Activated CD4-positive, alpha-beta T cell treated with anti-CD3 and anti-CD28 coated beads for 1 hour (primary cell): ENCODE measurements around the gene ZNF675.
"Not testable (repeated sequence)": the region's sequence is repeated elsewhere in the genome, so short reads cannot be mapped to it uniquely, and the experiment has no call there.

Experiments used
- DNase-seq: peaks from one replicate; pipeline ENCODE4 v3.0.0-alpha.2; 2020

ZNF675 gene

DNA sequence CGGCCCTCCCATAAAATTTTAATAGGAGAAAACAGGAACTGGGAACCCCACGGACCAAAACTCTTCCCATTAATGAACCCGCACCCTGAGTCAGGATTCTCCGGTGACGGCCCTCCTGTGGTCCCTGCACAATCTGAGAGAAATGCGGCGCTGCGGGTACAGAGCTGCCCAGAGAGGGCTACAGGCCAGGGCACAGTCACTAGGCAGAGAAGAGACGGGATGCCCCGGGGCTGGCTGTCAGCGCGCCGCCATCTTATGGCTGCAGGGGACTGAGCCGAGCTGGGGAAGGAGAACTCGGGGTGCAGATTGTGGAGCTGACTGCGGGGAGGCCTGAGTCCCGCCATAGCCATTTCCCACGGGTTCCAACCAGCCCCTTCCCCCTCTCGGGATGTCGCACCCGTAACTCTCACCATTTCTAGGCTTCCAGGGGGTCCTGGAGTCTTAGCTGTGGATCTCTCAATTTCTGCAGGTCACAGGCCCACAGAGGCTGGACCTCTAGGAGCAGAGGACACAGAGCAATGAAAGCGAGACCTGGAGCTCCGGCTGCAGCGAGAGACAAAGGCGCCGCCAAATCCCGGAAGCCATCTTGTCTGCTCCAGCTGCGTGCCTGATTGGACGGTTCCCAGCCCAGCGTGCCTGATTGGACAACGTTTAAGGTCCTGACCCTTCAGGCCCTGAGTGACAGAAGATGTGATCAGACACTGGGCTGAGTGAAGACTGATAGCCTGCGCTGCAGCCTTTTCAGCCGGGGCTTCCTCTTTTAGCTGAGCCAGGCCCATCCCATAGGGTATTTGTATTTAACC, at the start of gene ZNF675:
Gene ZNF675 (minus strand): TSS at position 592 of the 803 bp plus-strand sequence. CDS start 179 bp downstream, at position 413.
- DNase-seq: peak; percentile 82

DNA sequence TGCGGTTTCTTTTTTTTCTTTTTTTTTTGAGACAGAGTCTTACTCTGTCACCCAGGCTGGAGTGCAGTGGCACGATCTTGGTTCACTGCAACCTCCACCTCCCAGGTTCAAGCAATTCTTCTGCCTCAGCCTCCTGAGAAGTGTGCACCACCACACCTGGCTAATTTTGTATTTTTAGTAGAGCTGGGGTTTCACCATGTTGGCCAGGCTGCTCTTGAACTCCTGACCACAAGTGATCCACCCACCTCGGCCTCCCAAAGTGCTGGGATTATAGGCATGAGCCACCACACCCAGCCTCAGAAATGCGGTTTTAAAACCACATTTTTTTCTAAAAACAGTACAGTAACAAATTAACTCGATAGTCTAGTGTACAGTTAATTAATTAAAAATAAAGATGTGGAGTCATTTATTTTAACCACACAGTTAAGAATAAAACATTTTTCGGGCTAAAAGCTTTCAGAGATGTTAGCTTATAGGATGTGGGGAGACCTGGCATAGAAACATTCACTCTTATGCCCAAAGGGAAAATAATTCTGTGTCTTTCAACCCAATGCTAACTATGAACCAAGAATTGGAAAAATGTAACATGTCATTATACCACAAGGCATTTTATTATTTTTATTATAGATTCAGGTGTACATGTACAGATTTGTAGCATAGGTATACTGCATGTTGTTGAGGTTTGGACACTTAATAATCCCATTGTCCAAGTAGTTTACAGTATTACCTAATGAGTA, 43.9 kb upstream of the ZNF675 start:
- DNase-seq: not testable (repeated sequence)

DNA sequence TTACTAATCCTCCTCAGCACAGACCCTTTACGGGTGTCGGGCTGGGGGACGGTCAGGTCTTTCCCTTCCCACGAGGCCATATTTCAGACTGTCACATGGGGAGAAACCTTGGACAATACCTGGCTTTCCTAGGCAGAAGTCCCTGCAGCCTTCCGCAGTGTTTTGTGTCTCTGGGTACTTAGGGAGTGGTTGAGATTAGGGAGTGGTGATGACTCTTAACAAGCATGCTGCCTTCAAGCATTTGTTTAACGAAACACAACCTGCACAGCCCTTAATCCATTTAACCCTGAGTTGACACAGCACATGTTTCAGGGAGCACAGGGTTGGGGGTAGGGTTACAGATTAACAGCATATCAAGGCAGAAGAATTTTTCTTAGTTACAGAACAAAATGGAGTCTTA, 37.1 kb upstream of the ZNF675 start:
- DNase-seq: not testable (repeated sequence)

DNA sequence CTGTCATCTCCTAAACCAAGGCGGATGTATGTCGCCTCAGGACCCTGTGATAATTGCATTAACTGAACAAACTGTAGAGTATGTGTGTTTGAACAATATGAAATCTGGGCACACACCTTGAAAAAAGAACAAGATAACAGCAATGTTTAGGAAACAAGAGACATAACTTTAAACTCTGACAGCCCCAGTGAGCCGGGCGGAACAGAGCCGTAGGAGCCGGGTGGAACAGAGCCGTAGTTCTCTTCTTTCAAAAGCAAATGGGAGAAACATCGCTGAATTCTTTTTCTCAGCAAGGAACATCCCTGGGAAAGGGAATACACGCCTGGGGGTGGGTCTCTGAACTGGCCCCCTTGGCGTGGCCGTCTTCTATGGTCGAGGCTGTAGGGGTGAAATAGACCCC, 31.8 kb upstream of the ZNF675 start:
- no peak for DNase-seq

DNA sequence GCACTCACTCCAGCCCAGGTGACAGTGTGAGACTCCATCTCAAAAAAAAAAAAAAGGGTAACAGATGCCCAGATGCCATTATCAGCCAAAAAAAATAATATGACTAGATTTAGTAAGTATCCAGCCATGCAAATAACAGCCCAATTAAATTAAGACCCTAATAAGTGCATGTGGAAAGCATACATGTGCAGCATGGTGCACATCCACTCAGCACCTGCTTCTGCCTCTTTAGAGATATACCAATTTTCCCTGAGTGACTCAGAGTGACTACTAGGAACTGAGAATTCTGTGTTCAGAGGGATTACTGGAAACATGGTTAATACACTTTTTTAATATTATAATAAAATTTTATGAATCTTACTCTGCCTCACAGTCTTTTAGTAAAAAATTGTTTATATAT, 29.8 kb upstream of the ZNF675 start:
- no peak for DNase-seq

DNA sequence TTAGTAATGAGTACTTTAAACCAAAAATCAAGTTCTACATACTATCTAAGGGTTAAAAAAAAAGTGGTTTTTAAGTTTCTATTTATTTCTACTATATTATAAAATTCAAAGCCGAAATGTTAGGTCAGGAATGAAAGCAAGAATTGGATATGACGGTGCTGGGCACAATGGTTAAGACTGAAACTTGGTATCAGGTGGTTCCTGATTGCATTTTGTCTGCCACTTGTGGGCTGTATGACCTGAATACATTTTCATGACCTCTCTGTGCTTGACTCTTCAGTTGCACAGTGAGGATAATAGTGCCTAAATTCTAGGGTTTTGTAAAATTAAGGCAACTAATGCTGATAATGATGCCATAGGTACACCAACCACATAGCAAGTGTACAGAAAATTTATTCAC, 22.3 kb upstream of the ZNF675 start:
- no peak for DNase-seq

DNA sequence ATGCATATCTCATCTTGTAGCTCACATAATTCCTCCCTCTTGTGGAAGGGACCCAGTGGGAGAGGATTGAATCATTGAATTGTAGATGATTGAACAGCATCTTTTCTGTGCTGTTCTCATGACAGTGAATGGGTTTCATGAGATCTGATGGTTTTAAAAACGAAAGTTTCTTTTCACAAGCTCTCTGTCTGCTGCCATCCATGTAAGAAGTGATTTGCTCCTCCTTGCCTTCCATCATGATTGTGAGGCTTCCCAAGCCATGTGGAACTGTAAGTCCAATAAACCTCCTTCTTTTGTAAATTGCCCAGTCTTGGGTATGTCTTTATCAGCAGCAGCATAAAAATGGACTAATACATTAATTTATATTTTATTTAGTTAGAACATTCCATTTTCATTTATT, 19.6 kb upstream of the ZNF675 start:
- no peak for DNase-seq

DNA sequence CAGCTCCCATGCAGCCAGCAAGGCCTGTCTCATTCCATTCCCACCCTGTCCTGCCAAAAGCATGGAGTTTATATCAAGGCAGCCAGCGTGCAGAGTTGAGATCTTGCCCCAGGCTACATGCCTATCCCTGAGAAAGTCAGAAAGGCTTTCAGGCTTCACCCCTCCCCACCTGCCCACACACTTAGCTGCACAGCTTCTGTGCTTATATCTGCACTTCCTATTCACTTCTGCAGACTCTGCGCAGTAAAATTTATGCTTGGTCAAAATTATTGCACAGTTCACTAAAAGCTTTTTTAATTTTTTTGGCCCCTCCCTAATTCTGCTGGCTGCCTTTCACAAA, 12.5 kb upstream of the ZNF675 start:
- DNase-seq: no peak

DNA sequence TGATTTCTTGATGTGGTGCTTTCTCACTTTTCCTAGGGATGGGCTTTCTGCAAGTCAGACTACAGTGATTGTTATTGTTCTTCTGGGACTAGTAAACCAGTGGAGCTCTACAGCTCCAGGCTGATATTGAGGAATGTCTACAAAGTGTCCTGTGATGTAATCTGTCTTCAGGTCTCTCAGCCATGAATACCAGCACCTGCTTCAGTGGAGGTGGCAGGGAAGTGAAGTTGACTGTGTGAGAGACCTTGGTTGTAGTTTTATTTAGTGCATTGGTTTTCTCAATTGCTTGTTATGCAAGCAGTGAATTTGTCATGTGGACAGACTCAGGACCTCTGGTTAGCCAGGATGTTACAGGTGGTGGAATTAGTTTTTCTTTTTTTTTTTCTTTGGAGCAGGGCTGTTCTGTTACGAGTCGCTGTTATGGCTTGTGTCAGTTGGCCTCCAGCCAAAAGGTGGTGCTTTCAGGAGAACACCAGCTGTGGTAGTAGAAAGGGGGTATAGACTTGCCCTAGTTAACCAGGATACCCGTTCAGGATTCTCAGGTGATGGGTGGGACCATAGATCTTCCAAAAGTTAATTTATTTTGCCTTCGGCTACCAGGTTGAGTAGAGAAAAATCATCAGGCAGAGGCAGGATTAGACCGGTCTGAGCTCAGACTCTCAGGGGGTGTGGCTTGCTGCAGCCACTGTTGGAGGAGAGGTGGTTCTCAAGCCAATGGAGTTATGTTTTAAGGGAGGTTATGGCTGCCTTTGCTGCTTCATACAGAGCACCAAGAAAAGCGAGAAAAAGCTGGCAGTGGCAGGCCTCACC, 11.9 kb upstream of the ZNF675 start:
- no peak for DNase-seq

DNA sequence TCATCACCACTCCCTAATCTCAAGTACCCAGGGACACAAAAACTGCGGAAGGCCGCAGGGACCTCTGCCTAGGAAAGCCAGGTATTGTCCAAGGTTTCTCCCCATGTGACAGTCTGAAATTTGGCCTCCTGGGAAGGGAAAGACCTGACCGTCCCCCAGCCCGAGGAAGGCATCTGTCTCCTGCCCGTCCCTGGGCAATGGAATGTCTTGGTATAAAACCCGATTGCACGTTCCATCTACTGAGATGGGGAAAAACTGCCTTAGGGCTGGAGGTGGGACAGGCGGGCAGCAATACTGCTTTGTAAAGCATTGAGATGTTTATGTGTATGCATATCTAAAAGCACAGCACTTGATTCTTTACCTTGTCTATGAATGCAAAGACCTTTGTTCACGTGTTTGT, 5.9 kb upstream of the ZNF675 start:
- not testable (repeated sequence) for DNase-seq

DNA sequence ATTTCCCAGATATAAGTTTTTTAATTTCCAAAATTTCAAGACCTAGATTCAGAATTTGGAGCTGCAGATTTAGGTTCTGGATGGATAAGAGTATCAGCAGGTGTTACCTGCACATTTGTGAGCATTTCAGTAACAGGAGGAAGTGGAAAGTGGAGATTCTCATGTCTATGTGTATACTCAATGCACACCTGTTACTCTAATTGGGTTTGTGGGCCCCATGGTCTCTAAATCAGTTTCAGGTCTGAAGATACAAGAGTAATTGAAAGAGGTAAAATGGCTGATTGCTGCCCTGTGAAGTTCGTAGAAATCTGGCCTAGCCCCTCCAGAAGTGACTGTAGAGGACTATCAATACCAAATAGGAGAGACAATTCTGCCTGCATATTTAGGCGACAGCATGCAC, 13.9 kb downstream of the ZNF675 start:
- no peak for DNase-seq

DNA sequence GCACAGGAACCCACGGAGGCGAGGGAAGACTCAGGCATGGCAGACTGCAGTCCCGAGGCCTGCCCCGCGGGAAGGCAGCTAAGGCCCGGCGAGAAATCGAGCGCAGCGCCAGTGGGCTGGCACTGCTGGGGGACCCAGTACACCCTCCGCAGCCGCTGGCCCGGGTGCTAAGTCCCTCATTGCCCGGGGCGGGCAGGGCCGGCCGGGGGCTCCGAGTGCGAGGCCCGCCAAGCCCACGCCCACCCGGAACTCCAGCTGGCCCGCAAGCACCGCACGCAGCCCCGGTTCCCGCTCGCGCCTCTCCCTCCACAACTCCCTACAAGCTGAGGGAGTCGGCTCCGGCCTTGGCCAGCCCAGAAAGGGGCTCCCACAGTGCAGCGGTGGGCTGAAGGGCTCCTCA, 18.4 kb downstream of the ZNF675 start:
- not testable (repeated sequence) for DNase-seq

DNA sequence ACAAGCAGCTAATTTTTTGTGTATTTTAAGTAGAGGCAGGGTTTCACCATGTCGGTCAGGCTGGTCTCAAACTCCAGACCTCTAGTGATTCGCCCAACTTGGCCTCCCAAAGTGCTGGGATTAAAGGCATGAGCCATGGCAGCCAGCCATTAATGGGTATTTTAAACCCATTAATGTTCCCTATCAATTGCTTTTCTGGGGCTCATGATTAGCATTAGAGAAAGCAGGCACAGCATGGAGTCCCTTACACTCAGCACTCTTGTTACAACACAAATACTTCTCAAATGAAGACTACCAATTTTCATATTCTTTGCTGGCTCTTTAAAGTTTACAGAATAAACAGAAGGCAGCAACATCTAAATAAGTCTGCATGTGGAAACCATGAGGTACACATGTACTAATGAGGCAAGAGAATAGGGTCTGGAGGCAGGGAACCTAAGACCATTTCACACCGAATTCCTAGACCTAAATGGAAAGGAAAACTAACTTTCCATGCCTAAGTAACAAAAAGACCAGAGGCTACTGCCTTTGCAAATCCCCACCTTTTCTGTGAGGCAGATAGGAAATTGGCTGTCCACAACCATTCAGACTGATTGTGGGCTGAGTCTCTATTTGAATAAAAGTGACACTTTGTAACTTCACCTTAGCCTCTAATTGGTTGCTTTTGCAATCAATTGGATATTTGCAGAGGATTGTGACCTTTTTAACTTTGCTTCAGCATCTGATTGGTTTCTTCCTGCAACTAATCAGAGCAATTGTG, 21.2 kb downstream of the ZNF675 start:
- DNase-seq: no peak

DNA sequence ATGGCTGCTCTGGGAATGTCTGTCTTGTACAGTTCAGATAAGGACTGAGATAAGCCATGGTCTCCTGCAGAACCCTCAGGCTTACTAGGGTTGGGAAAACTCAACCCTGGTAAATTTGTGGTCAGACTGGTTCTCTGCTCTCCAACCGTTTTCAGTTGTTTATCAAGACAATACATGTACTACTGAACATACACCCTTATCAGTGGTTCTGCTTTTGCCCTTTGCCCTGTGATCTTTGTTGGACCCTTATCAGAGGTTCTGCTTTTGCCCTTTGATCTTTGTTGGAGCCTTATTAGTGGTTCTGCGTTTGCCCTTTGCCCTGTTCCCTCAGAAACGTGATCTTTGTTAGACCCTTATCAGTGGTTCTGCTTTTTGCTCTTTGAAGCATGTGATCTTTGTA, 37.2 kb downstream of the ZNF675 start:
- DNase-seq: not testable (repeated sequence)
